Measurements from ENCODE around the gene ZBTB16. TPM values are rescaled to one million over a fixed set of nuclear protein-coding genes. Genes with fewer than 3 reads are reported as not detected.

Gene ZBTB16
- total RNA-seq, 2 experiments from 2014 or later: 19.1 to 20.6 TPM

DNA sequence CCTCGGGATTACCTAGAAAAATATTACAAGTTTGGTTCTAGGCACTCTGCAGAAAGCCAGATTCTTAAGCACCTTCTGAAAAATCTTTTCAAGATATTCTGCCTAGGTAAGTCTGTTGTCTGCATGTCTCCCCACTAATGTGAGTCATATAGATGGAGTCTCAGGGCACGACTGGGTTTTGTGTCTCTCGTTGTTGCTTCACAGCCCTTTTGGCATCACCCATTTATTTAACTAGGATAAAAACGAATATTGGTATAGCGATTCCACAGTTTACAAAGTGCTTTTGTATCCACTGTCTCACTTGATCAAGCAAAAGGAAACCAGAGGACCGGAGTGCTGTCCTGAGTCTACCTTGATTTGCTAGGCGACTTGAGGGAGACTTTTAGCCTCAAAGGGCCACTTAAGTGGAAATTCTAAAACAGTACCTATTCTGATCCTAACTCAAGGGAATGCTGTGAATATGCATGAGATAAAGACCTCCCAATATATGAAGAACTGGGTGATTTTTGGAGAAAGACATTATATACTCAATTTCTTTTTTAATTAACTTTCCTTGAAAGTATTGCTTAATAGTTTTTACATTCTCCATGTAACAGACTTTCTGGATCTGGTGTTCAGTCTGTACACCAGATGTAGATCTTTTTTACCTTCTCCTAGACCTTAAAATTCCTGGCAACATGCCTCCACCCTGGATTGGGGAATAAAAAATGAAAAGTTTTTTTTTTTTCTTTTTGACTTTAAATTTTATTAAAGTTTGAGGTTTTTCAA lies 237.3 kb downstream of the ZBTB16 start:
- no peaks in the 10 kb centered on the region for H3K36me3 ChIP-seq (ENCODE audit: insufficient read depth, low read length)
- Mint-ChIP-seq H3K27me3 (peaks cover 27% of the 10 kb centered on the region), H3K9me3 (peaks cover 8% of the 10 kb centered on the region), H3K27ac (no peak overlapping the region), H3K4me3 (no peak overlapping the region), H3K4me1 (ENCODE audit: low read depth) (no peaks in the 10 kb centered on the region), H3K36me3 (ENCODE audit: low read depth) (no peaks in the 10 kb centered on the region)
- TF ChIP-seq, protein P1, sequence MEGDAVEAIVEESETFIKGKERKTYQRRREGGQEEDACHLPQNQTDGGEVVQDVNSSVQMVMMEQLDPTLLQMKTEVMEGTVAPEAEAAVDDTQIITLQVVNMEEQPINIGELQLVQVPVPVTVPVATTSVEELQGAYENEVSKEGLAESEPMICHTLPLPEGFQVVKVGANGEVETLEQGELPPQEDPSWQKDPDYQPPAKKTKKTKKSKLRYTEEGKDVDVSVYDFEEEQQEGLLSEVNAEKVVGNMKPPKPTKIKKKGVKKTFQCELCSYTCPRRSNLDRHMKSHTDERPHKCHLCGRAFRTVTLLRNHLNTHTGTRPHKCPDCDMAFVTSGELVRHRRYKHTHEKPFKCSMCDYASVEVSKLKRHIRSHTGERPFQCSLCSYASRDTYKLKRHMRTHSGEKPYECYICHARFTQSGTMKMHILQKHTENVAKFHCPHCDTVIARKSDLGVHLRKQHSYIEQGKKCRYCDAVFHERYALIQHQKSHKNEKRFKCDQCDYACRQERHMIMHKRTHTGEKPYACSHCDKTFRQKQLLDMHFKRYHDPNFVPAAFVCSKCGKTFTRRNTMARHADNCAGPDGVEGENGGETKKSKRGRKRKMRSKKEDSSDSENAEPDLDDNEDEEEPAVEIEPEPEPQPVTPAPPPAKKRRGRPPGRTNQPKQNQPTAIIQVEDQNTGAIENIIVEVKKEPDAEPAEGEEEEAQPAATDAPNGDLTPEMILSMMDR (IDR thresholded peaks at IDR 0.05): no peak
- no peak overlapping the region for H3K4me3 ChIP-seq (ENCODE audit: low read length)
- no peaks in the 10 kb centered on the region for H3K4me1 ChIP-seq (ENCODE audit: insufficient read depth, low read length)
- intact Hi-C loops (cut with DNase I, micrococcal nuclease): no loop called here
- POLR2A ChIA-PET: no interaction called here
- peaks cover 0 to 3% of the 10 kb centered on the region in 2 experiments for H3K27me3 ChIP-seq (ENCODE audit: control insufficient read depth in 1 of 2, insufficient read depth in 2 of 2, low read length in 2 of 2)
- no peak for ATAC-seq (ENCODE audit: poor library complexity)
- CTCF ChIA-PET: no interaction called here
- no peak for DNase-seq
- peaks cover 0 to 1% of the 10 kb centered on the region in 2 experiments for H3K9me3 ChIP-seq (ENCODE audit: control insufficient read depth in 1 of 2, insufficient read depth in 1 of 2, low read length in 2 of 2)
- H3K27ac ChIP-seq (ENCODE audit: low read depth in 1 of 2, low read length in 2 of 2): no peak overlapping the region

DNA sequence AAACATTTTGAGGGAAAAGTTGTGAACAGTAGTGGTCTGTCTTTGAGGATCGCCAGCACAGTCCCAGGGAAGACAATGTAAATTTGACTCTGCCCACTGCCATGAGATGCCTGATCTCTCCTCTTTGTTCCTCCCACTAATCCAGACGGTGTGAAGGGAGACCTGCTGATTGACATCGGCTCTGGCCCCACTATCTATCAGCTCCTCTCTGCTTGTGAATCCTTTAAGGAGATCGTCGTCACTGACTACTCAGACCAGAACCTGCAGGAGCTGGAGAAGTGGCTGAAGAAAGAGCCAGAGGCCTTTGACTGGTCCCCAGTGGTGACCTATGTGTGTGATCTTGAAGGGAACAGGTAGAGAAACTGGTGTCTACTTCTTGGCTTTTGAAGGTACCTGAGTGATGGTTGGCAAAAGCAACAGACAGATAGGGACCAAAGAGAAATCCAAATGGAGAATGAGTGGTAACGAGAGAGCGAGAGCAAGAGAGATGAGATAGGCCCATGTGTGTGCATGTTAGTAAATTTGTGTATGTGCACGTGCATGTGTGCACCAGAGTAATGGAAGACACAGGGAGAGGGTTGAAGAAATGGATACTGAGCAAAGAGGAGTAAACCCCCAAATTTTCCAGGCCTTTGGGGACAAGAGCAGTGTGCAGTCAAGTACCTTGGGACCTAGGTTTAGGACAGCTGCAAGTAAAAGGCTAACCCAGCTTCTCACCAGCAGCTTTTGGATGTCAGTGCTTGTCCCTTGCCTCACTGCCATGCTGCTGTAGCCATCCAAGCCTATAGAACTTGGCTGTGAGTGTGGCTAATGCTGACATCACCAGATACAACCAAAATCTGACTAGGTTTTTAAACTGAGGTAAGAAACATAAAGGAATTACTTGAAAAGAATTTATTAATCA lies 238.5 kb downstream of the ZBTB16 start:
- H3K36me3 ChIP-seq (ENCODE audit: insufficient read depth, low read length): no peaks in the 10 kb centered on the region
- intact Hi-C loops (cut with DNase I, micrococcal nuclease): no loop called here
- DNase-seq (no peak), ATAC-seq (ENCODE audit: poor library complexity) (no peak)
- peaks cover 0 to 6% of the 10 kb centered on the region in 2 experiments for H3K9me3 ChIP-seq (ENCODE audit: control insufficient read depth in 1 of 2, insufficient read depth in 1 of 2, low read length in 2 of 2)
- H3K4me3 ChIP-seq (ENCODE audit: low read length): no peak overlapping the region
- ChIA-PET POLR2A (no interaction called here), CTCF (no interaction called here)
- TF ChIP-seq, protein P1 (IDR thresholded peaks at IDR 0.05): no peak
- H3K27me3 ChIP-seq (ENCODE audit: control insufficient read depth in 1 of 2, insufficient read depth in 2 of 2, low read length in 2 of 2): peaks cover 0 to 3% of the 10 kb centered on the region in 2 experiments
- Mint-ChIP-seq H3K27ac (no peak overlapping the region), H3K36me3 (ENCODE audit: low read depth) (no peaks in the 10 kb centered on the region), H3K4me3 (no peak overlapping the region), H3K27me3 (peaks cover 27% of the 10 kb centered on the region), H3K9me3 (peaks cover 8% of the 10 kb centered on the region), H3K4me1 (ENCODE audit: low read depth) (no peaks in the 10 kb centered on the region)
- no peaks in the 10 kb centered on the region for H3K4me1 ChIP-seq (ENCODE audit: insufficient read depth, low read length)
- H3K27ac ChIP-seq (ENCODE audit: low read depth in 1 of 2, low read length in 2 of 2): no peak overlapping the region

DNA sequence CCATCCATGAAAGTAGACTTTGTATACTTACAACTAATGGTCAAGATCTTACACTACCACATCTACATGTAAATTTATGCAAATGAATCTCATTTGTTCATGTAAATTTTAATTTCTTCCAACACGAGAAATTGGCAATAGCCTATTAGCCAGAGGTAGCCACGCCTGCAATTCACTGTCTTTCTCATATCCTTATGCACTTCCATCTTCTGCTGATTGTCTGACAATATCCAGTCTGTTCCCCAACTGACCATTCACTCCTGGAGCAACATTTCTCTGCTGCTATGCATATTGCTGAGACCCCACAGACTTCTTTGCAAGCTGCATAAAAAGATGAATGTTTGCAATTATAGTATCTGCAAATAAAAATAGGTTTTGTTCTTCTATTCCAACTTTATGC lies 239.2 kb downstream of the ZBTB16 start:
- POLR2A ChIA-PET: no interaction called here
- no peak for ATAC-seq (ENCODE audit: poor library complexity)

More for the DNA sequence above, 239.2 kb downstream of the ZBTB16 start:
- TF ChIP-seq, protein P1 (IDR thresholded peaks at IDR 0.05): no peak
- no peak overlapping the region for H3K27ac ChIP-seq (ENCODE audit: low read depth in 1 of 2, low read length in 2 of 2)
- peaks cover 8% of the 10 kb centered on the region for H3K9me3 Mint-ChIP-seq
- H3K4me3 ChIP-seq (ENCODE audit: low read length): no peak overlapping the region
- CTCF ChIA-PET: no interaction called here
- intact Hi-C loops (cut with DNase I, micrococcal nuclease): no loop called here
- peaks cover 0 to 6% of the 10 kb centered on the region in 2 experiments for H3K9me3 ChIP-seq (ENCODE audit: control insufficient read depth in 1 of 2, insufficient read depth in 1 of 2, low read length in 2 of 2)
- H3K27ac Mint-ChIP-seq: no peak overlapping the region
- no peaks in the 10 kb centered on the region for H3K36me3 ChIP-seq (ENCODE audit: insufficient read depth, low read length)
- H3K4me3 Mint-ChIP-seq: no peak overlapping the region
- H3K27me3 ChIP-seq (ENCODE audit: control insufficient read depth in 1 of 2, insufficient read depth in 2 of 2, low read length in 2 of 2): peaks cover 0 to 3% of the 10 kb centered on the region in 2 experiments
- no peaks in the 10 kb centered on the region for H3K36me3 Mint-ChIP-seq (ENCODE audit: low read depth)
- H3K4me1 ChIP-seq (ENCODE audit: insufficient read depth, low read length): no peaks in the 10 kb centered on the region
- H3K27me3 Mint-ChIP-seq: peaks cover 27% of the 10 kb centered on the region
- no peak for DNase-seq
- no peaks in the 10 kb centered on the region for H3K4me1 Mint-ChIP-seq (ENCODE audit: low read depth)

Other genes with a start within 250 kb of the ZBTB16 start
- gene USP28, start 184.1 kb upstream of the ZBTB16 start, total RNA-seq: 1 to 10 TPM; 7.9 to 9.4 TPM
- gene HTR3B, start 154.9 kb upstream of the ZBTB16 start, total RNA-seq: not detected
- gene HTR3A, start 84.6 kb upstream of the ZBTB16 start, total RNA-seq: not detected
- gene NNMT, start 236.7 kb downstream of the ZBTB16 start, total RNA-seq: not detected